ENCODE measurements around the gene CTNNBL1. TPM values are rescaled to one million over a fixed set of nuclear protein-coding genes. Genes with fewer than 3 reads are reported as not detected.

Gene CTNNBL1
- total RNA-seq, 2 experiments from 2014 or later, result 31.1 to 33.4 TPM

DNA sequence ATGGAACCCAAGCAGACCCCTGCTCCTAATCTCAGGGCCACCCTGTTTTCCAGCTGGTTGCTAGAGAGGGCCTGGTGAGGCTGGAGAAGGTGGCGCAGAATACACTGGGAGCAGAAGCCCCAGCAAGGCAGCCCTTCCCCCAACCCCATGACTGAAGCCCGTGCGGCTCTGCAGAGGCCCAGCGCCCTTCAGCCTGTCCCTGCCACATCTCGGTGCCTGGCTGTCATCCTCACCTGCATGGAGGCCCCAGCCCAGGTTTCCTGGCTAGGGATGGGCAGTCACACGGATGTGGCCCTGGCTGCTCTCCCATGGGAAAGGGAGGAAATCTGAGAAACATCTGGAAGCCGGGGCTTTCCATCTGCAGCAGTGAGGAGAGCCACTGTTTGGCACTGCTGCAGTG is 183.0 kb downstream of the CTNNBL1 start:
- H3K9me3 ChIP-seq (ENCODE audit: control insufficient read depth in 1 of 2, insufficient read depth in 1 of 2, low read length in 2 of 2), result no peaks in the 10 kb centered on the region
- TF ChIP-seq, protein P1, sequence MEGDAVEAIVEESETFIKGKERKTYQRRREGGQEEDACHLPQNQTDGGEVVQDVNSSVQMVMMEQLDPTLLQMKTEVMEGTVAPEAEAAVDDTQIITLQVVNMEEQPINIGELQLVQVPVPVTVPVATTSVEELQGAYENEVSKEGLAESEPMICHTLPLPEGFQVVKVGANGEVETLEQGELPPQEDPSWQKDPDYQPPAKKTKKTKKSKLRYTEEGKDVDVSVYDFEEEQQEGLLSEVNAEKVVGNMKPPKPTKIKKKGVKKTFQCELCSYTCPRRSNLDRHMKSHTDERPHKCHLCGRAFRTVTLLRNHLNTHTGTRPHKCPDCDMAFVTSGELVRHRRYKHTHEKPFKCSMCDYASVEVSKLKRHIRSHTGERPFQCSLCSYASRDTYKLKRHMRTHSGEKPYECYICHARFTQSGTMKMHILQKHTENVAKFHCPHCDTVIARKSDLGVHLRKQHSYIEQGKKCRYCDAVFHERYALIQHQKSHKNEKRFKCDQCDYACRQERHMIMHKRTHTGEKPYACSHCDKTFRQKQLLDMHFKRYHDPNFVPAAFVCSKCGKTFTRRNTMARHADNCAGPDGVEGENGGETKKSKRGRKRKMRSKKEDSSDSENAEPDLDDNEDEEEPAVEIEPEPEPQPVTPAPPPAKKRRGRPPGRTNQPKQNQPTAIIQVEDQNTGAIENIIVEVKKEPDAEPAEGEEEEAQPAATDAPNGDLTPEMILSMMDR (IDR thresholded peaks at IDR 0.05), result no peak
- peaks cover 22% of the 10 kb centered on the region for H3K36me3 Mint-ChIP-seq (ENCODE audit: low read depth)
- ChIA-PET CTCF (no interaction called here), POLR2A (no interaction called here)
- no peaks in the 10 kb centered on the region for H3K27me3 Mint-ChIP-seq
- no peak overlapping the region for H3K27ac Mint-ChIP-seq
- H3K4me3 Mint-ChIP-seq, result no peak overlapping the region
- no peak overlapping the region for H3K4me3 ChIP-seq (ENCODE audit: low read length)
- ATAC-seq (ENCODE audit: poor library complexity) (no peak), DNase-seq (no peak)
- H3K4me1 Mint-ChIP-seq (ENCODE audit: low read depth), result no peaks in the 10 kb centered on the region
- intact Hi-C loops (cut with DNase I, micrococcal nuclease), result no loop called here
- H3K36me3 ChIP-seq (ENCODE audit: insufficient read depth, low read length), result peaks cover 5% of the 10 kb centered on the region
- no peaks in the 10 kb centered on the region for H3K4me1 ChIP-seq (ENCODE audit: insufficient read depth, low read length)
- no peaks in the 10 kb centered on the region for H3K27me3 ChIP-seq (ENCODE audit: control insufficient read depth in 1 of 2, insufficient read depth in 2 of 2, low read length in 2 of 2)
- H3K27ac ChIP-seq (ENCODE audit: low read depth in 1 of 2, low read length in 2 of 2), result no peak overlapping the region
- H3K9me3 Mint-ChIP-seq, result no peaks in the 10 kb centered on the region

DNA sequence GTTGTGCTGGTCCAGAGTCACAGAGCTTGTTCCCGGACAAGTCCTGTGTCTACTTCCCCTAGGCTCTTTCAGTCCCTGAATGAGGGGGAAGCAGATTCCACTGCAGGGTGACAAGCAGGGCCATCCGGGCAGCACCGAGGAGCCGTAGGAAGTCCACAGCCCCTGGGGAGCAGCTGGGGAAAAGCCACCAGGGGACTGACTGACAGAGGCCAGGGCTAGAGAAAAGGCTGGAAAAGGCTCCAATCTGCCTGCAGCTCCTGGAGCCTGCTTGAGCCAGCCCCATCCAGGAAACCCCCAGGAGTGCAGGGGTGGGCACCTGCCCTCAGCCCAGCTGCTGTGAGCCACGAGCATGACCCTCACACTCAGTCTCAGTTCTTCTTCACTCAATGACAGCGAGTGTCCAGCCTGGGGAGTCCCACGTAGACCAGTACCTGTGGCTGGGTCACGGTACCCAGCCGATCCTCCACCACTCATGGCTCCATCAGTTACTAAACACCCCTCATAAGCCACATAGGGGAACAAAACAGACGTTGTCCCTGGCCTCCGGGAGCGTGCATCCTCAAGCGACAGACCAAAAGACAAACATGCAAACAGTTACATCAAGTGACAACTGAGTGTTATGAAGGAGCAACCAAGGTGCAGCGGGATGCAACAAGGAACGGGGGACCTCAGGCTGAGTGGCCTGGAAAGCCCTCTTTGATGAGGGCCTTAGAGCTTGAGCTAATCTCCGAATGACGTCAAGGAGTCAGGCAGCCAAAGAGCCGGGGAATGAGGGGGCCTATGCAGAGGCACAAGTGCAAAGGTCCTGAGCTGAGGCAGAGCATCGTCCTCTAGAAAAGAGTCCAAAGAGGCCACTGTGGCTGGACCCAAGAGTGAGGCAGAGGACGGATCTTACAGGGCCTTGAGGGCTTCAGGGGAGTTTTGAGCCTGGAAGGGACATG is 184.3 kb downstream of the CTNNBL1 start:
- no peaks in the 10 kb centered on the region for H3K9me3 Mint-ChIP-seq
- H3K4me3 ChIP-seq (ENCODE audit: low read length), result no peak overlapping the region
- H3K36me3 ChIP-seq (ENCODE audit: insufficient read depth, low read length), result peaks cover 5% of the 10 kb centered on the region
- no peaks in the 10 kb centered on the region for H3K27me3 ChIP-seq (ENCODE audit: control insufficient read depth in 1 of 2, insufficient read depth in 2 of 2, low read length in 2 of 2)
- no peak for ATAC-seq (ENCODE audit: poor library complexity)
- peaks cover 14% of the 10 kb centered on the region for H3K36me3 Mint-ChIP-seq (ENCODE audit: low read depth)
- no peak for DNase-seq
- H3K27ac ChIP-seq (ENCODE audit: low read depth in 1 of 2, low read length in 2 of 2), result no peak overlapping the region
- no peaks in the 10 kb centered on the region for H3K27me3 Mint-ChIP-seq
- ChIA-PET CTCF (no interaction called here), POLR2A (no interaction called here)
- TF ChIP-seq, protein P1 (IDR thresholded peaks at IDR 0.05), result no peak
- H3K4me1 Mint-ChIP-seq (ENCODE audit: low read depth), result no peaks in the 10 kb centered on the region
- H3K27ac Mint-ChIP-seq, result no peak overlapping the region
- no peaks in the 10 kb centered on the region for H3K4me1 ChIP-seq (ENCODE audit: insufficient read depth, low read length)
- no peaks in the 10 kb centered on the region for H3K9me3 ChIP-seq (ENCODE audit: control insufficient read depth in 1 of 2, insufficient read depth in 1 of 2, low read length in 2 of 2)
- intact Hi-C loops (cut with DNase I, micrococcal nuclease), result no loop called here
- H3K4me3 Mint-ChIP-seq, result no peak overlapping the region

- peaks cover 4% of the 10 kb centered on the region for H3K36me3 Mint-ChIP-seq (ENCODE audit: low read depth)
- ChIA-PET POLR2A (no interaction called here), CTCF (no interaction called here)
- H3K27me3 Mint-ChIP-seq, result no peaks in the 10 kb centered on the region
- no peaks in the 10 kb centered on the region for H3K4me1 Mint-ChIP-seq (ENCODE audit: low read depth)
- no peak overlapping the region for H3K4me3 ChIP-seq (ENCODE audit: low read length)
- no peaks in the 10 kb centered on the region for H3K27me3 ChIP-seq (ENCODE audit: control insufficient read depth in 1 of 2, insufficient read depth in 2 of 2, low read length in 2 of 2)
- TF ChIP-seq, protein P1 (IDR thresholded peaks at IDR 0.05), result no peak
- ATAC-seq (ENCODE audit: poor library complexity) (no peak), DNase-seq (no peak)
- H3K4me1 ChIP-seq (ENCODE audit: insufficient read depth, low read length), result no peaks in the 10 kb centered on the region
- intact Hi-C loops (cut with DNase I, micrococcal nuclease), result no loop called here
- no peak overlapping the region for H3K27ac ChIP-seq (ENCODE audit: low read depth in 1 of 2, low read length in 2 of 2)
- no peaks in the 10 kb centered on the region for H3K9me3 Mint-ChIP-seq
- peaks cover 1% of the 10 kb centered on the region for H3K36me3 ChIP-seq (ENCODE audit: insufficient read depth, low read length)
- no peaks in the 10 kb centered on the region for H3K9me3 ChIP-seq (ENCODE audit: control insufficient read depth in 1 of 2, insufficient read depth in 1 of 2, low read length in 2 of 2)
- no peak overlapping the region for H3K27ac Mint-ChIP-seq
- no peak overlapping the region for H3K4me3 Mint-ChIP-seq
Measured at GRCh38 chr20:37878835-37879599, 185.2 kb downstream of the CTNNBL1 start.

Measured in CD4-positive, alpha-beta T cell (primary cell).